ENCODE measurements around the gene RRM1.
"Not testable (repeated sequence)": the region's sequence is repeated elsewhere in the genome, so short reads cannot be mapped to it uniquely, and the experiment has no call there.

RRM1 gene

GRCh38 chr11:4076774-4077173 lies 17.8 kb upstream of the RRM1 start:
- no peak for DNase-seq (ENCODE audit: low read depth in 3 of 3, low spot score in 1 of 3)

- no peak for DNase-seq (ENCODE audit: low read depth in 3 of 3, low spot score in 1 of 3)
Measured at GRCh38 chr11:4083198-4083597, 11.4 kb upstream of the RRM1 start.

GRCh38 chr11:4084406-4085125 lies 10.0 kb upstream of the RRM1 start:
- no peak for DNase-seq (ENCODE audit: low read depth in 3 of 3, low spot score in 1 of 3)

- no peak for DNase-seq (ENCODE audit: low read depth in 3 of 3, low spot score in 1 of 3)
Measured at GRCh38 chr11:4085575-4085974, 9.0 kb upstream of the RRM1 start.

GRCh38 chr11:4086575-4087353 lies 7.8 kb upstream of the RRM1 start:
- no peak for DNase-seq (ENCODE audit: low read depth in 3 of 3, low spot score in 1 of 3)

- no peak for DNase-seq (ENCODE audit: low read depth in 3 of 3, low spot score in 1 of 3)
Measured at GRCh38 chr11:4087551-4087950, 7.0 kb upstream of the RRM1 start.

- DNase-seq (ENCODE audit: low read depth in 3 of 3, low spot score in 1 of 3), result no peak
Measured at GRCh38 chr11:4090258-4090657, 4.3 kb upstream of the RRM1 start.

GRCh38 chr11:4092026-4092425 lies 2.6 kb upstream of the RRM1 start:
- DNase-seq (ENCODE audit: low read depth in 3 of 3, low spot score in 1 of 3), result no peak

GRCh38 chr11:4093519-4094347 lies 866 bp upstream of the RRM1 start:
- no peak for DNase-seq (ENCODE audit: low read depth in 3 of 3, low spot score in 1 of 3)

- no peak for DNase-seq (ENCODE audit: low read depth in 3 of 3, low spot score in 1 of 3)
Measured at GRCh38 chr11:4095509-4096230, 1.1 kb downstream of the RRM1 start.

- no peak for DNase-seq (ENCODE audit: low read depth in 3 of 3, low spot score in 1 of 3)
Measured at GRCh38 chr11:4098026-4098621, 3.5 kb downstream of the RRM1 start.

GRCh38 chr11:4102711-4103110 lies 8.1 kb downstream of the RRM1 start:
- no peak for DNase-seq (ENCODE audit: low read depth in 3 of 3, low spot score in 1 of 3)

GRCh38 chr11:4103269-4103668 lies 8.7 kb downstream of the RRM1 start:
- DNase-seq (ENCODE audit: low read depth in 3 of 3, low spot score in 1 of 3), result no peak

- no peak for DNase-seq (ENCODE audit: low read depth in 3 of 3, low spot score in 1 of 3)
Measured at GRCh38 chr11:4105916-4106315, 11.3 kb downstream of the RRM1 start.

- DNase-seq (ENCODE audit: low read depth in 3 of 3, low spot score in 1 of 3), result no peak
Measured at GRCh38 chr11:4111834-4112233, 17.2 kb downstream of the RRM1 start.

- no peak for DNase-seq (ENCODE audit: low read depth in 3 of 3, low spot score in 1 of 3)
Measured at GRCh38 chr11:4115128-4115527, 20.5 kb downstream of the RRM1 start.

GRCh38 chr11:4118107-4118506 lies 23.5 kb downstream of the RRM1 start:
- DNase-seq (ENCODE audit: low read depth in 3 of 3, low spot score in 1 of 3), result no peak

- DNase-seq (ENCODE audit: low read depth in 3 of 3, low spot score in 1 of 3), result no peak
Measured at GRCh38 chr11:4123218-4123617, 28.6 kb downstream of the RRM1 start.

- DNase-seq (ENCODE audit: low read depth in 3 of 3, low spot score in 1 of 3), result no peak
Measured at GRCh38 chr11:4125141-4125540, 30.5 kb downstream of the RRM1 start.

GRCh38 chr11:4127357-4127756 lies 32.8 kb downstream of the RRM1 start:
- DNase-seq (ENCODE audit: low read depth in 3 of 3, low spot score in 1 of 3), result no peak

GRCh38 chr11:4130219-4130618 lies 35.6 kb downstream of the RRM1 start:
- not testable (repeated sequence) for DNase-seq (ENCODE audit: low read depth in 3 of 3, low spot score in 1 of 3)
